Esophagus muscularis mucosa (tissue), 4 donors: Measurements from ENCODE around the gene RSL1D1.

ENCODE experiments used
- CTCF ChIP-seq, 3 experiments: fragments of 200-600 bp in 2 of 3; fragments of 450-650 bp in 1 of 3; sonication (generic) in 2 of 3; IDR thresholded peaks; one replicate each; pipeline ENCODE4 v1.5.1; 2017 to 2019; ENCODE audit warnings: antibody characterized with exemption in 3 of 3, mild to moderate bottlenecking in 2 of 3, moderate library complexity in 1 of 3
- EP300 ChIP-seq: sonication (generic); formaldehyde crosslinking; IDR thresholded peaks from one replicate; pipeline ENCODE4 v1.6.1; 2017; ENCODE audit warnings: antibody characterized with exemption
- POLR2A ChIP-seq: fragments of 450-650 bp; IDR thresholded peaks from one replicate; pipeline ENCODE4 v1.6.1; 2017; ENCODE audit warnings: antibody characterized with exemption, moderate library complexity, mild to moderate bottlenecking, low read depth

DNA sequence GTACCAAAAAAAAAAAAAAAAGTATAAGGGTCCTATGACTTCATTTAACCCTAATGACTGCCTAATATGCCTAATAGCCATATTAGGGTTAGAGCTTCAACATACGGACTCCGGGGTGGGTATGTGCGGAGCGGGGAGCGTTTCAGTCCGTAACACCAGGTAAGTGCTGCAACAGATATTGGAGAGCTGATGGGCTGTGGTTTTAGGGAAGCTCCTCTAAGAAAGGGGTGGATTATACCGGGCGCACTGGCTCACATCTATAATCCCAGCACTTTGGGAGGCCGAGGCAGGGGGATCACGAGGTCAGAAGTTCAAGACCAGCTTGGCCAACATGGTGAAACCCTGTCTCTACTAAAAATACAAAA, 52.3 kb downstream of the RSL1D1 start:
- TF ChIP-seq CTCF (IDR thresholded peaks at IDR 0.05) (no peak), POLR2A (no peak), EP300 (no peak)
